GM21381 (cell line): Measurements from ENCODE around the gene RHBDF1.

Experiments used
- ATAC-seq: cut with Tn5 transposase; IDR thresholded peaks from one replicate; pipeline ENCODE4 v1.9.1; 2021; ENCODE audit warnings: mild to moderate bottlenecking, moderate library complexity; ENCODE audit not compliant: unreplicated experiment

The RHBDF1 gene, protein sequence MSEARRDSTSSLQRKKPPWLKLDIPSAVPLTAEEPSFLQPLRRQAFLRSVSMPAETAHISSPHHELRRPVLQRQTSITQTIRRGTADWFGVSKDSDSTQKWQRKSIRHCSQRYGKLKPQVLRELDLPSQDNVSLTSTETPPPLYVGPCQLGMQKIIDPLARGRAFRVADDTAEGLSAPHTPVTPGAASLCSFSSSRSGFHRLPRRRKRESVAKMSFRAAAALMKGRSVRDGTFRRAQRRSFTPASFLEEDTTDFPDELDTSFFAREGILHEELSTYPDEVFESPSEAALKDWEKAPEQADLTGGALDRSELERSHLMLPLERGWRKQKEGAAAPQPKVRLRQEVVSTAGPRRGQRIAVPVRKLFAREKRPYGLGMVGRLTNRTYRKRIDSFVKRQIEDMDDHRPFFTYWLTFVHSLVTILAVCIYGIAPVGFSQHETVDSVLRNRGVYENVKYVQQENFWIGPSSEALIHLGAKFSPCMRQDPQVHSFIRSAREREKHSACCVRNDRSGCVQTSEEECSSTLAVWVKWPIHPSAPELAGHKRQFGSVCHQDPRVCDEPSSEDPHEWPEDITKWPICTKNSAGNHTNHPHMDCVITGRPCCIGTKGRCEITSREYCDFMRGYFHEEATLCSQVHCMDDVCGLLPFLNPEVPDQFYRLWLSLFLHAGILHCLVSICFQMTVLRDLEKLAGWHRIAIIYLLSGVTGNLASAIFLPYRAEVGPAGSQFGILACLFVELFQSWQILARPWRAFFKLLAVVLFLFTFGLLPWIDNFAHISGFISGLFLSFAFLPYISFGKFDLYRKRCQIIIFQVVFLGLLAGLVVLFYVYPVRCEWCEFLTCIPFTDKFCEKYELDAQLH

DNA sequence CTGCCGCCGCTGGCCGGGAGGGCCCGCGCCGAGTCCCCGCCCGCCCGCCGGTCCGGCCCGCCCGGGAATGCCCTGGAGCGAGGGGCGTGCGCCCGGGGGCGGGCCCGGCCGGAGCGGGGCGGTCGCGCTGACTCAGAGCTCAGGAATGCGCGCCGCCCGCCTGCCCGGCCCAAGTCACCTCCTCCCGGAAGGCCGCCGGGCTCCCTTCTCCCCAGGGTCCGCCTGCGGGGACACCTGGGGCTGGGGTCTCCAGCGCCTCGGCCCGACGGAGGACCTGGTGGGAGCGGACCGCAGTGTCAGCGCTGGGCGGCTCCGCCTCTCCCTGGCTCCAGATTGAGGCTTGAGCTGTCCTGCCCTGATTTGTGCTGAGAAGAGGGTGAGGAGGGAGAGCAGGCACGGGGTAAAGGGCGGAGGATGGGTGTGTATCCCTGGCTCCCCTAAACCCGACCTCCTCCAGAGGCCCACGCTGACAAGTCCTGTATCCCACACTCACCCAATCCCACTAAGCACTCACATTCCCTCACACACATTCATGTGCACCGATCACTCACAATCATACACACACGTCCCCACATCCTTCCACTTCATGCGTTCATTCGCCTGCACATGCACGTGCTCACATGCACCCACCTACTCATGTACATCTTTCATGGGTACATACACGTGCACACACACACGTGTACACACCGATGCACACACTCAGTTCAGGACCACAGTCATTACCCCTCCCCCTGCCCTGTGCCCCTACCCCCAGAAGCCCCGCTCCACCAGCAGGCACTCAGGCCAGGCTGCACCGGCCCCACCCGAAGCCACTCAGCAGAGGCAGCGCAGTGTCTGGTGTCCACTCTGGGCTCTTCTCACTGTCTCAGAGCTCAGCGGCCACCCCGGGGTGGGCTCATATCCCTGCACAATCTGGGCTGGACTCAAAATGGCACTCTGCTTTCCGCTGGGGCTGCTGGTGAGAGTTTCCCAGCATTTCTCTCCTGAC lies at the start of gene RHBDF1:
Gene RHBDF1, minus strand, starts transcription at position 71 of the 988 bp plus-strand sequence. CDS start 7,616 bp downstream, outside the sequence.
- ATAC-seq, result no peak

DNA sequence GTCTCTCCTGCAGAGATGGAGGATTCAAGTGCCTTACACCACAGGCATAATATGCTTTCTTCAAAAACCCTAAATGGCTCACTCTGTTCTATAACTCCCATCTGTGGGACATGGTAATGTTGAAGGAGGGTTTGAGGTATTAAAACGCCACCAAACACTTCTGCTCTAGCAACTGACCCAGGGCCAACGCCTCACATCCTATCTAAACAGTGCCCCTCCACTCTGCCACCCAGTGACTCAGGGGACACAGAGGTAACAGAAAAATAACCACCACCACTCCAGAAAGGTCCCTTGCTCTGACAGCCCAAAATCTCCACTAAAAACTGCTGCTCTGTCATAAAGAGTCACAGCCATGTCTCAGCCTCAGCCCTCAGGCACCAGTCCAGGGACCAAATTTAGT lies 48.3 kb upstream of the RHBDF1 start:
- no peak for ATAC-seq

DNA sequence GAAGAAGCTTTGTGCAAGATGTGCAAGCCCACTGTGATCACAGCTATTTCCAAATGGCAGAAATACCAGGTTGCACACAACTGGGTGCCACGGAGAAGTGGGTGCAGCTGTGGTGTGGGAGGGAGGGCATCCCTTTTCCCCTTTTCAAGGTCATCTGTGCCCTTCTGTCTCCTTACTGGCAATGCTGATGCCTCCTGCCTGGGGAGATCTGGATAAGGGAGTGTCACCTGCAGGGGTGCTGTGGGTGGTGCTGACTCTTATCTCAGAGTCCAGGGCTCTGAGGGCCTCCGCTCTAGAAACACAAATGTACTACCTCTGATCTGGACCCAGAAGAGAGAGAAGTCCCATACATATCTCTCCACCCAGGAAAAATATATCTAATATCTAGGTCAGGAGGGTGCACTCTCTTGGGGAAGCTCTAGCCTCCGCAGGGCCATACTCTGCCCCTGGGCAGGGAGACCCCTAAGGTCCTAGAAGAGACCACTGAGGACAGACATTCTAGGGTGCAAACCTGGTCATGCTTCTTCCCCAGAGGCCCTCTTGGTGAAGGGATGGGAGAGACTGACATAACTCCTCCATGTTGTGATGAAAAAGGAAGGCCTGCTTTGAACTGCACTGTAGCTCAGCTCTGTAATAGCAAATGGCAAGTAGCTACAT lies 47.5 kb upstream of the RHBDF1 start:
- no peak for ATAC-seq

DNA sequence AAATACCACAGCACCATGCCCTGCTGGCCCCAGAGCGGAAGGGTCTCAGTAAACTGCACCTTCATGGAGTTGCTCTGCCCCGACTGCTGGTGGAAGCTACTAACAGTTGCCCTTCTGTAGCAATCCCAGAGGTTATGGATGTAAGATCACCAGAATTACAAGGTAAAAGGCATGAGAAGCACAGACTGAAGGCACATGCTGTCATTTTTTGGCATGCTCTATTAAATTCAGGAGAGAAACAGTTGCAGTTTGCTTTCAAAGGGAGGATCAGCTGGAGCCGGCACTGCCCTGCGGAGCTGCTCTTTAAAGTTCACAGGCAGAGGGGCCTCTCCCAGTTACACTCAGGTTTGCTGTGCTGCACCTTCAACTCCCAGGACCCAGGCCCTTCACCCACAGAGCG lies 46.9 kb upstream of the RHBDF1 start:
- ATAC-seq, result no peak

DNA sequence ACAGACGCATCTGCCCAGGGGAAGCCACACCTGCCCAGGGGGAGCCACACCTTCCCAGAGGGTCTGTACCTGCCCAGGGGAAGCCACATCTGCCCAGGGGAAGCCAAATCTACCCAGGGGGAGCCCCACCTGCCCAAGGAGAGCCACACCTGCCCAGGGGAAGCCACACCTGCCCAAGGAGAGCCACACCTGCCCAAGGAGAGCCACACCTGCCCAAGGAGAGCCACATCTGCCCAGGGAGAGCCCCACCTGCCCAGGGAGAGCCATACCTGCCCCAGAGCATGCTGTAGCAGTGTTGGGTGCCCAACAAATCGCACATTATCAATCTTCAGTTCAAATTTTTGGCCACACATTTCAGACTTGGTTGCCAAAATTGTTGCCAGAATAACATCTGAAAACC lies 46.4 kb upstream of the RHBDF1 start:
- ATAC-seq, result no peak

DNA sequence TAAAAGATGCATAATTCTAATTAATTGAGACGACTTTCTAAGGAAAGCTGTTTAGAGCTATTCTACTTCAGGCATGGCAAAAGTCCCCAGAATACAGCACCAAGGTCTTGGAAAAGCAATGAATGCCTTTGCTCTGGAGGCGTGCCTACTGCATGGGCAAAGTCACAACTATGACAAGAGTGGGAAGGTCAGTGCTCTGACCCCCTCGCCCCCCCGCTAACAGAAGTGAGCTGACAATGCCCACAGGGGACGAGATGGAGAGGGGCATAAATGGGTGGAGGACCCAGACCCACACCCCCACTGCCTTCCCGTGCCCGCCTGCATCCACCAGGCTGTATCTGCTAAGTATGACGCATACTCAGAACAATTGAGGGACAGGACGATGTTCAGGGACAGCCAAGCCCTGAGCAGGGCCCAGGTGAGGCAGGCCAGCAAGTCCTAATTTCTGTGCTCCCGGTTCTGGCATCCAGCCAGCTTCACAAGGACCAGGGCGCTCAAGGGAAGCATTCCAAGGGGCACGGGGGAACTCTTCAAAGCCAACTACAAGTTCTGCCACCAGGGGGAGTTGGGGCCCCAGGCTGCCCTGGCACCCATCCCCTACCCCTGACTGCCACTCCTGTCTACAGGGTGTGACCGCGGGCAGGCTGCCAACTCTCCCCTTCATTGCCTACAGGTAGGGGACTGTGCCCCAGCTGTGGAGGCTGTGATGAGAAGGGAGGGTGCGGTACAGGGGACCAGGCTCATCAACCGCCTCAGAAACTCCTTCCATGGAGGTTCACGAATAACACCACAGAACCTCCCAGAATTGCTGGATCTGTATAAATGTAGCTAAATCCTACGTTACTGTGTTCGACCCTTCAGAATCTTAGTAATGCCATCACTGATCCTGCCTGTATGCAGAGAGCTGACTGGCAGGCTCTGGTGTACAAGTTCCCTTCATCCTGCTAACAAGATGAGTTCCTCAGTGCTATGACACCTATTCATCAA lies 45.2 kb upstream of the RHBDF1 start:
- ATAC-seq, result no peak

DNA sequence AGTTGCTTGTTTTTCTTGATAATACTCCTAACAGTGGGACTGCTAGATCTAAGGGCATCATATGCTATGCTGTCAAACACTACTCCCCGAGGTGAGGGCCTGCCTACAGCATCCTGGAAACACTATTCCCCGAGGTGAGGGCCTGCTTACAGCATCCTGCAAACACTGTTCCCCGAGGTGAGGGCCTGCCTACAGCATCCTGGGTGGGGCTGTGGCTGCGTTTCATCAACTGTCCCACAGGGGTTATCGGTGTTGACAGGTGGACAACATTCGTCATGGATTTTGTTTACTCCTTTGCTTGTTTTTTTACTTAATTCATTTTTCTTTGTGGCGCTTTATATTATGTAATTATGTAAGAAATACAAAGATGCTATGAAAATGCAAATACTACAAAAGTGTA lies 43.6 kb upstream of the RHBDF1 start:
- no peak for ATAC-seq

DNA sequence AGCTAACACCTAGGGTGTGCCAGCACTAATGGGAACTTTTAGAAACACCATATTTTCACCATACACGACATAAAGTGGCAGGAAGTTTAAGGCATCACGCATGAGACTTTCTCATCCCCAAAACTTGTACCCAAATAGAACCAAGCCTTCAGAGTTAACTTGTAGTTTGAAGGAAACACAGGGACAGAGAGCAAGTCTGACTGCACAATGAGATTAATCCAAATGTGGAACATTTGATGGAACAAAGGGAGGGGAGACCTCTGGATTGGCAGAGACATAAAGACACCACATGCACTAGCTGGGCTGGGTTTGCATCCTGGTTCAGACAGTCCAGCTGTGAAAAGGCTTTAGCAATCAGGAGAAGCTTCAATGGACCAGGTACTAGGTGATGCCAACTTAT lies 41.9 kb upstream of the RHBDF1 start:
- no peak for ATAC-seq

DNA sequence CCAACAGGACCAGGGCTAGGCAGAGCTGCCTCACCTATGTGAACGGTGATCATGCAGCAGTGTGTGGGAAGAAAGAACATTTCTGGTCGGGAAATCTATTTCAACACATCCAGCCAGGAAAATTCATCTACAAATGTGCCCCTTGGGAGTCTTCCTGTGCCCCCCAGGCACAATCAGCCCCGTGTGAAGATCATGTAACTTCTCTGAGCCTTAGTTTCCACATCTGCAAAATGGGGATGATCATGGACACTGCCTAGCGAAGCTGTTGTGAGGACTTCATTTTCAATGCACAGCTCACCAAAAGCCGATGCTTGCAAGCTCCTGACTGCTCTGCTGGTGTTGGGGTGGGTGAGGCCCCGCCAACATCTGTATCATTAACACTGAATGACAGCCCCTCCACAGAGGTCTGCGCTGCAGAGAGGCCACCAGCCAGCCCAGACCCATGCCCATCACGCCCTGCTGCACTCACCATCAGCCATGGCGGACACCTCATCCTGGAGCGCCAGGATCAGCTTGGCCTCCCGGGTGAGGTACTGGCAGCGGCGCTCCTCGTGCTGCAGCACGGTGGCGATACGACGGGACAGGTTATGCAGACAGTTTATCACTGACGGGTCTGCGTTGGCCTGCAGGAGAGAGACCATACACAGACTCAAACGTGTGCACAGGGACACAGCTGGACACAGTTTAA lies 39.9 kb upstream of the RHBDF1 start:
- ATAC-seq, result no peak

DNA sequence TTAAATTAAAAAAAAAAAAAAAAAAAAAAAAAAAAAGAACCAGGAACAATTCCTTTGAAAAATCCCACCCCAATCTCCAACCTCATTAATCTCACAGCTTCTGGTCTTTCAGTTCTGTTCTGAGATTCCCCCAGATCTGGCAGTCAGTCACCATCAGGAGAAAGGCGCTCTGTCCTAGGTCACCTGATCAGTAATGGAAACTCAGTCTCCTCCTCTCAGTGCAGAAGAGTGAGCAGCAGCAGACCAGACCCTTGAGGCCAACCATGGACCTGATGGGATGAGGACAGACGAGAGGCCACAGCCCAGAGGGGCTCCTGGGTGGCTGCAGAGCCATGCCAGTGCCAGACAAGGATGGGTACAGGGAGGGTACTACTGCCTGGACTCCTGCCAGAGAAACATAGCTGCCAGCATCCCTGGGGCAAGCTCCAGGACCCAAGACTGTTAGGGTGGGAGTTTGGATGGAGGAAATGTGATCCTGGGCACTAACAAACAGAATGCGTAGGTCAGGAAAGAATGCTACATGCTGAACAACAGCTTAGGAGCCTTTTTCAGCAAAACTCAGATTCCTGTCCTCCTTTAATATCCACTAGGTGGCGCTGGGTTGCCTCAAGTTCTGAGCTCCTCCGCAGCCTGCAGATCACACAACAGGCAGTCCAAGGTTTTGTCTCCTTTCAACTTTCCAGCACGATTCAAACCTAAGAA lies 34.3 kb upstream of the RHBDF1 start:
- ATAC-seq, result no peak

DNA sequence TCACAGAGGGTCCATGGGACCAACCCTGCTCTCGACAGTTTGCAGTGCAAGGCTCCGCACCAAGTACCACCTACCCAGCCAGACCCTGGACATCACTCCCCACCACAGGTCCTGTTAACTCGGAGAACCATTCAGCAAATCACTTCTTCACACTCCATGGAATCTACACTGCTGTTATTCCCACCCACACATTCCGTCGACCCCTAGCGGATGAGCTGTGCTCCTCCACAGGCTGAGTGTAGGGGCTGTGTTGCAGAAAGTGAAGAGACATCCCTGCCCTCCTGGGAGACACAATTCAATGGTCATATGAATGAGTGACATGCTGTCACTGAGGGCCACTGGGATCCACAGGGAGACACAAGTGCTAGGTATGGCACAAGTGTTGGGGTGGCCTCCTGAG lies 33.1 kb upstream of the RHBDF1 start:
- ATAC-seq, result no peak

DNA sequence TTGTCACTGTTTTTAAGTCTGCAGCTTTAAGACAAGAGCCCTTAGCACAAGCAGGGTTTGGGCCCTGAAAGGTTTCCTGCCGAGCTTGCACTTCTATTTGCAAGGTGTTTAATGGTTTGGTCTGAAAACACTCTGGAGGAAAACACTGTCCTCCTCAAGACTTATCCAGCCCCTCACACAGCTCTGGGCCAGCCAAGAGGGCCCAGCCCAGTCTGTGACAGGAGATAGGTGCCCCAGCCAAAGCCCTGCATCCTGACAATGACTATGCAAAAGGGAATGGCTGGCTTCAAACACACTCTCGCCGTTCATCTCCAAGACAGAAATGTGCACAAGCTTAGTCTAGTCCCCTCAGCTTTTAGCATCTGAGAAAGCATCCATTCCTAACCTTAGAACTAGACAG lies 32.5 kb upstream of the RHBDF1 start:
- no peak for ATAC-seq

DNA sequence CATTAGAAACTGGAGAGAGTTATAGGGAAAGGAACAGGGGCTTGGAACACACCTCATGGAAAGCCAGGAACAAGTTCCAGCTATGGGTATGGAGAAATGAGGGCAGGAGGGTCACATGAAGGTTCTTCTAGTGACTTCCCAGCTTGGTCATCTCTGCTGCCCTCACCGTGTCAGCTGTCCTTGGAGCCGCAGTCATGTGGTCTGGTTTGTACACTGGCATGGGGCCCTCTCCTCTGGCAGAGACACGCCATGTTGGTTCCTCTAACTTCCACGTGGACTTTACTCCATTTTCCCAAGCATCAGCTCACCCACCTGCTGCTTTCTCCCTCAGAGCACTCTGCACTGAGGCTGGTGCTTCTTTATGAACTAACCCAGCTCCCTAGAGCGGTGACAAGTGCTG lies 31.9 kb upstream of the RHBDF1 start:
- ATAC-seq, result no peak

DNA sequence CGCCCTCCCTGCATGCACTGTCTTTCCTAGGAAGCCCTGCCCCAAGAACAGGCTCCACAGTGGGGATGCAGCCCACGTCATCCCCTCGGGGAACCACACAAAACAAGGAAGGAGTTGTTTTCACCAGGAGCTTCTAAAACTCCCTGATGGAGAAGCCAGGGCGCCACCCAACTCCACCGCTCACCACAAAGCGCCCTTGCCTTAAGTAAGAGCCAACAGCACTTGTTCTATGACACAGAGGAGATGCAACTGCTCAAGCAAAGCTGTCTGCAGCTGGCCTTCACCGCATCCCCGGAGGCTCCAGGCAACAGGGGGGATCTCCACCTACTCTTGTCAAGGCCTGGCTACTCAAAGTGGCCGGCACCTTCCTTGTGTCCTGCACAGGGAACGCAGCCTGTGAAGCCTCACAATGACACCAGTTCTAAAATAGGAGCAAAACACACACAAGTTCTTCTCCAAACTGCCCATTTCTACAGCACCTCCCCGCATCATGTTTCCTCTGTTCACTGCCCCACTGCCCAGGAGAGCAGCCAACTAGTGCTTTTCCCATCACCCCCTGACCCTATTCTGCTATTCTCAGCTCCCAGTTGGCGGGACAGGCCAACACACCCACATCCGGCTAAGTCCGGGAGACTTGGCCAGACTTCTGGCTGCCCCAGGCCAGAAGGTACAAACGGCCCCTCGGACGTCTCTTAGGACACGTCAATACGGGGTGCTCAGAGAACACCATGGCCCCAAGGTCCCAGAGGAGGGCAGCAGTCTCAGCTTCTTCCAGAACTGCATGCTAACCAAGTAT lies 29.8 kb upstream of the RHBDF1 start:
- ATAC-seq, result no peak

DNA sequence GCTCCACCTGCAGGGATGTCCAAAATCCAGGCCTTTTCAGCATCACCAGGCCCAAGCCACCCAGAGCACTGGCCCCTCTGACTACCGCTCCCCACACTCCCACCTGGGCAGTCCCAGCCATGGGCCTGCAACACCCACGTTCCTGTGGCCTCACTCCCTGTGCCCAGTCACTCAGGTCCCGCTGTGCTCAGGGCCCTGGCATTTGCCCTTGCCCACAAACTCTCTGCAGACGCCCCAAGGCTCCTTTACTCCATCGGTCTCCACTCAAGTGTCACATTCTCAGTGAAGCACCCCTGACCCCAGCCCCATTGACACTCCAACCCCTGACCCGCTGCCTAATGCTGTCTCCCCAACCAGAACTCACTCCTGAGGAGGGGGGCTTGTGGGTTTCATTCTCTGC lies 29.2 kb upstream of the RHBDF1 start:
- no peak for ATAC-seq

DNA sequence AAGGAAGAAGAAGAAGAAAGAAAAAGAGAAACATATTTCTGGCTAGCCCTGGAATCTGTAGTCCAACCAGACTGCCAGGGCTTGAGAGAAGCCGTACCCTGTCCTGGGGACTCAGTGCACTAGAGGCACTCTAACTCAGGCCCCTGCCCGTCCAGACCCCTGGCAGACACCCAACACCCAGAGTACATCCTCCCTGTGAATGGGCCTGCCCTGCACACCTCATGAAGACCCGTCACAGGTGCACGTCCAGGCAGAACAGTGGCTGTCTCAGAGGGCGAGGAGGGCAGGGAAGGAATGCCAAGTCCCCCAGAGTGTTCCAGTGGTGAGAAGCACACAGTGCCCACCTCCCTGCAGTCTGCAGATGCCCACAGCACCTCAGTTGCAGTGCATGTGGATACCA lies 28.6 kb upstream of the RHBDF1 start:
- no peak for ATAC-seq

DNA sequence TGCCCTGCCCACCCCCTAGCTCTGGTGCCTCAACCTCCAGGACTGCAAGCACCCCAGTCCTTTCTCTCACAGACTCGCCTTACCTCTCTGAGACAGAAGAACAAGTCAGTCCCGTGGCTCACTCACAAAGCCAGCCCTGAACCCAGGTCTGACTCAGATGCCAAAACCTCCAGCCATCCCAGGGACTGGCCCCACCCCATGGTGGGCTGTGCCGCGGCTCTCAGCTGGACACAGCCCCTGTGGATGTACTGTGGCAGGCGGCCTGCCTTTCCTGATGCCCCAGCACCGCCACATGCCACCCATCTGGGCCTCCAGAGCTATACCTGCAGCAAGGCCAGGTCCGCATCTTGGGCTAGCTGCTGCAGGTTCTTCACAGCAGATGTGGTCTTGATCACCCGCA lies 25.4 kb upstream of the RHBDF1 start:
- no peak for ATAC-seq
